Inflammatory macrophage treated with lipopolysaccharide for 1 hour (primary cell): Measurements from ENCODE around the gene MFGE8.

Source experiments
- DNase-seq, 2 donors: peaks; one replicate each; pipeline ENCODE4 v3.0.0-alpha.2; 2020 to 2022

MFGE8 gene

DNA sequence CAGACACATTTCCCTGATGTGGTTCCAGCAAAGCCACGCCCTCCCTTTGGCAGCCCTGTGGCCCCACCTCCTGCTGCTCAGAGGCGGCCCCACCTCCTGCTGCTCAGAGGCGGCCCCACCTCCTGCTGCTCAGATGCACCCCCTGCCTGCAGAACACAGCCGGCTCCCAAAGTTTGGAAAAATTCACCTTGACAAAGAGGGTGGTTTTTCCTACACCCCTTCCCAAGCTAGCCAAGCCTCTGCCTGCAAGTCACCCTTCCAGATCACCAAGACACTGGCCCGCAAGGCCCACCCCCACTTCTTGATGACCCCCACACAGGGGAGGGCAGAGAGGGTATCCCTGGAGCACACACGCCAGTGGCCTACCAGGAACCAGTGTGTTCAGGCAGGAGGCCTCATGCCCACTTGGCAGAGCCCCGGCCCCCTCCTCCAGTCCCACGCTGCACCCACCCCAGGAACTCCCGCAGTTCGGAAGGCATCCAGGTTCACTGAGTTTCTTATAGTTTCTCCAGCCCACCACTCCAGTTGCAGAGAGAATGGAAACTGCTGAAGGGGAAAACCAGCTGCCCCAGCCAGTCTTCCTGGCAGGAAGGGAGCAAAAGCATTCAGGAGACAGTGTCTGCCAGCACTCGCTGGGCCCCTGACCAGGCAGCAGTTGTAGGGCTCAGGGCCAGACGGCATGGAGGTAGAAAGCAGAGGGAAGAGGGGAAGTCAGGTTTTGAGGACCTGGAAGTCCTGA, 15.6 kb downstream of the MFGE8 start:
- peak; percentile 37 to 52 for DNase-seq

DNA sequence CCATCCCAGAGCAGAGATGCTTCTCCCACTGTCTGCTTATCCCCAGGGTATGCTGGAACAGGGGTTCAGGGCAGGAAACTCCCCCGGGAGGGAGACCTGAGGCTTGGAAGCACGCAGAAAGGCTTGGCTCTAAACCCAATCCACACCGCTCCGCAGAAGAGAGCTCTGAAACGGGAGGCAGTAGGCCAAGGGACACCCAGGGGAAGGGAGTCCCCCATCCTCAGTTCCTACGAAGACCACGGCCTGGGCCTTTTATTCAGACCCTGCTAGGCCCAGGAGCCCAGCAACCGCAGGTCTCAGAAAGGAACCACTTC, 16.1 kb downstream of the MFGE8 start:
- no peak for DNase-seq

GRCh38 chr15:88896333-88897033, 16.7 kb downstream of the MFGE8 start:
- no peak for DNase-seq

DNA sequence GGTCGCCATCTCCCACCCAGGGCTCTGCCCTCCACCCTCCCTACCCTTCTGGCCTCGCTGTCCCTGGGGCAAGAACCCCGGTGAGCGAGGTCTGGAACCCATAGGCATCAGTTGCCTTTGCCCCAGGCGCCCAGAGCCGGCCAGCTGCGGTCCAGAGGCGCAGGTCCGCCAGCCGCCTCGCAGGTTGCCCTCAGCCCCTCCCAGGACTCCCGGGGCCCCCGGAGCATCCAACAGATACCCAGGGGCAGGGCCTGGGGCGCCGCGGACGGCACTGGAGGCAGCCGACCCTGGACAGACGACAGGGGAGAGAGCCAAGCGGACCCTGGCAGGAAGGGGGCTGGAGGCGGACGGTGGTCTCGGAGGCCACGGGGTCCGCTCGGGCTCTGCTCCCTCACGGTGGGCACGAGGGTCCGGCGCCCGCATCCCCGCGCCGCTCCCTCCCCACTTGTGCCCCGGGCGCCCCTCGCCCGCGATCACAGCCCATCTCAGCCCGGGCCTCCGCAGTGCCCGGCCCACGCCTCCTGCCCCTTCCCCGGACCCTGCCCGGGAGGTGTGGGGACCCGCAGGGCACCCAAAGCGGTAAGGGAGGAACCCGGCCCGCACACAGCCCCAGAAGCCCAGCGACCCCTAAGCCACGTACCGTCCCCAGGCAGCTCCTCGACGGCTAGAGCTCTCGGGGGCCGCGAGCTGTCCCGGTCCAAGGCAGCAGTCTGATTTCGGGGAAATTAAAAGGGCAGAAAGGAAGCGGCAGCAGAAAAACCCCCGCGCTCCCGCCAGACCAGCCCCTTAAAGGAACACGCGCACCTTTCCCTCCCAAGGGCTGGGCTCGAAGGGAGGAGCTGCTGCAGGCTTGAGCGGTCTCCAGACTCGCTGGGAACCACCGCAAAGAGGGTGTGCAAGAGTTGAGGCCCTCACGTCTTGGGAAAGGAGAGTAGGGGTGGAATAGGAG, 18.1 kb downstream of the MFGE8 start, which contains the start of gene HAPLN3:
Gene HAPLN3 (minus strand): TSS at position 726 of the 949 bp plus-strand sequence. CDS start 8,246 bp downstream, outside the sequence.
- peak; percentile 18 to 22 for DNase-seq

- peak in 1 of 2 donors; percentile 25 for DNase-seq
Observed at GRCh38 chr15:88894348-88894818, 18.8 kb downstream of the MFGE8 start.

GRCh38 chr15:88891540-88892254, 21.5 kb downstream of the MFGE8 start:
- DNase-seq, result no peak

- DNase-seq, result no peak
Observed at GRCh38 chr15:88890495-88890894, 22.7 kb downstream of the MFGE8 start.

DNA sequence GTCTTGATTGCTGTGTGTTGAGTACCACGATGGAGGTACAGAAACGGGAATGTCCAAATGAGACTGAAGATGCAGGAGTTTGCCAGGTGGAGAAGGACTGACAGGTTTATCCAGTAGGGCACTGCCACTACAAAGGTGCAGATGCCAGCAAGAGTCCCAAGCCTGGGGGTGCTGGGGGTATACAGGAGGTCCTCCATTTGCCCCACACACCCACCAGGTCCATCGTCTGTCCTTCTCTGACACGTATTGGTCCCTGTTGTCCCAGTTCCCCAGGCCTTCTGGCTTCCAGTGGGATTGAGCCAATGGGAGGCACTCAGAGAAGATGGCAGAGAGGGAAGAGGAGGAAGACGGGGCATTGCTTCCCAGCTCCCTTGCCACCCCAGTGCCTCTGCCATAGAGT, 24.5 kb downstream of the MFGE8 start:
- no peak for DNase-seq

DNA sequence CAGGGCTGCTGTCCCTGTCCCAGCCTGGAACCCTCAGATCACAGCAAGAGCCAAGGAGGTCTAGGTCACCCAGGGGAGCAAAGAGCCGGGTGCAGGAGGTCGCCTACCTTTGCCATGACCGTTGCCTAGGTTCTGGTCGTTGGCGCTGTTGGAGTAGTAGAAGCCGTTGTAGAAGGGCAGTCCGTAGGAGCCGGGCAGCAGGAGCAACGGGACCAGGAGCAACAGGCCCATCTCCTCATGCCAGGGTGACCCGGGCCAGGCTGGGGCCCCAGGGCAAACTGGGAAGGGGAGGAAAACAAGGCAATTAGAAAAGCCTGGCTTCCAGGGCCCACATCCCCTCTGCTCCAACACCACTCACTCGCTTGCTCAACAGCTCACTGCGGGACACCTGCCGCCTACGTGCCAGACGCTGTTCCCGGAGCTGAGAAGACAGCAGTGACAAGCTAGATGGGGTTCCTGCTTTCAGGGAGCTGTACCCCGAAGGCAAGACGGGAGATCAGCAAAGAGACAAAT, 26.1 kb downstream of the MFGE8 start:
- no peak for DNase-seq

DNA sequence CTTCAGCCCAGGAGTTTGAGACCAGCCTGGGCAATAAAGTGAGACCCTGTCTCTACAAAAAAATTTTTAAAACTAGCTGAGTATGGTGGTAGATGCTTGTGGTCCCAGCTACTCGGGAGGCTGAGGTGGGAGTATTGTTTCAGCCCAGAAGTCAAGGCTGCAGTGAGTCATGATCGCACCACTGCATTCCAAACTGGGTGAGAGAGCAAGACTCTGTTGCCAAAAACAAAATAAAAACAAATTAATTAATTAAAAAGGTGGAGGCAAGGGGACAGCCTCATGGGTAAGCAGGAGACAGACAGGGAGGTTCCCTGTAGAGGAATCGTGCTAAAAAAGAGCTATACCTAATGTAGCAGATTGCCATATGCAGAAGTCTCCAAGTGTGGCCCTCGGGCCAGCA, 30.4 kb downstream of the MFGE8 start:
- no peak for DNase-seq

DNA sequence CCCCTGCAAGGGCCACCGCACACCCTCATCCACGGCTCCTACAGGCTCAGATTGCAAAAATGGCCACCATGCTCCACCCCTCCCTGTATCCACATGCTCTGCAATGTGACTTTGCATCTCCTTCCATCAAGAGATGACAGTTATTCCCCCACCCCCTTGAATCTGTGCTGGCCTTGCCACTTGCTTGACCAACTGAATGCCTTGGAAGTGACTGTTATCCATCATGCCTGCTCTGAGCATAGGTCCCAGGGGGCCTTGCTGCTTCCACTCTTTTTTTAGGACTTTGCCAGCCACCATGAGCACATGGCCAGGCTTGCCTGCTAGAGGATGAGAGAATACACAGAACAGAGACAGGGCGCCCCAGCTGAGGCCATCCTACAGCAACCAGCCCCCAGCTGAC, 31.4 kb downstream of the MFGE8 start:
- DNase-seq, result no peak

DNA sequence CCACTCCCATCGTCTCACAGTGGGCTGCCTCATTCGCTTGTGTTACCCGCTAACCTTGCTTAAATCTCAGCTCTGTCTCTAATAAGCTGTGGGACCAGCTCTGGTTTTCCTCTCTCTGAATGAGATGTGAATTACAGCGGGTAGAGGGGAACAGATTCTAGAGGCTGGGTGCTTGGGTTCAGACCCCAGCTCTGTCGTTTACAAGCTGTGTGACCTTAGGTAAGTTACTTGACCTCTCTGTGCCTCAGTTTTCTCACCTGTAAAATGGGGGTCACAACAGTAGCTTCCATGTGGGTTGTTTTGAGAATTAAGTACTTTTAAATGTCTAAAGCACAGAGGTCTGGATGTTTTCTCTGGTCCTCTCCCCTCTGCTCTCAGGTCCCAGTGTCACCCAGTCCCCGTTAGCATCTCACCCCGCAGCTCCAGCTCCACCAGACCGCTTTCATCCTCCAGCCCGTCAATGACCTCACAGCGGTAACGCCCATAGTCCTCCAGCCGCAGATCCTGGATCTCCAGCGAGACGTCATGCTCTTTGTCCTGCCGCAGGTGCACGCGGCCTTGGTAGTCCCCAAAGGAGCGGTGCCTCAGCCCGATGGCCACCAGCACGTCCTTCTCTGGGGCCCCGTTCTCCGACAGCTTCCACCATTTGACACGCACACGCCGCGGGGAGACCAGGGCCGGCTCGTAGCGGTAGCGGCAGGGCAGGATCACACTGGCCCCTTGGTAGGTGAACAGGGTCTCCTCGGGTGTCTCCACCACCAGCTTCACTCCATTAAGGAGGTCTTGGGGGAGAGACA, 32.0 kb downstream of the MFGE8 start:
- no peak for DNase-seq

DNA sequence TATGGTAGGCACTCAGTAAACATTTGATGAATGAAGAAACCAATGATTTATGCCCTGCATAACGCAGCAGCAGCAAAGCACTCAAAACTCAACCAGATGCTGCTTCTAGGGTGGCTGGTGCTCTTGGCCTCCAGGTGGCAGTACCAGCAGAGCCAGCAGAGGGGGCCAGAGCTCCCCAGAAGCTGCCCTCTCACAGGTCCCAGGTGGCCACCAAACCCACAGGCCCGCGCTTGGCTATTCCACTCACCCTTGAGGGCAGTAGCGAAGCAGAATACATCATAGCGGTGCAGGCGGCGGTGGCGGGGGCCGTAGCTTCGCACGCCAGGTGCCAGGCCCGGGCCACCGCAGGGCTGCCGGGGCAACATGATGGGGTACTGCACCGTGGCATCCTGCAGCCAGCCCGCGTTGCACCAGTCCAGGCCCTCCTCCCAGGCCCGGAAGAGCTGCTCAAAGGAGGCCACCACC, 34.4 kb downstream of the MFGE8 start:
- peak in 1 of 2 donors; percentile 23 for DNase-seq

DNA sequence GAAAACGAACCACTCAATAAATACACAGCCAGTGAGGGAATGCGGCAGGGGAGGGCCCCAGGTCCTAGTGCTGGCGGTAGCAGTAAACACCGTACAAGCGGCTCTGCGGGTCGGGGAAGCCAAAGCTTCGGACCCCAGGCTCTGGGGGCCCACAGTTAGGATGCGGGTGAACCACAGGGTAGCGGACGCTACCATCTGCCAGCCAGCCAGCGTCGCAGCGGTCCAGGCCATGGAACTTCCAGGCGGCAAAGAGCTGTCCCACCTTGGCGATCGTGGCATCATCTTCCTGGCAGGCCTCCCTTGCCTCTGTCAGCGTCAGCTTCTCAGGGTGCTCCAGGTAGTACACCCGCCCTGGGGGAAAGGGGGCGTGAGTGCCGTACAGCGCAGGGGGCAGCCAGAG, 35.3 kb downstream of the MFGE8 start:
- DNase-seq, result no peak

DNA sequence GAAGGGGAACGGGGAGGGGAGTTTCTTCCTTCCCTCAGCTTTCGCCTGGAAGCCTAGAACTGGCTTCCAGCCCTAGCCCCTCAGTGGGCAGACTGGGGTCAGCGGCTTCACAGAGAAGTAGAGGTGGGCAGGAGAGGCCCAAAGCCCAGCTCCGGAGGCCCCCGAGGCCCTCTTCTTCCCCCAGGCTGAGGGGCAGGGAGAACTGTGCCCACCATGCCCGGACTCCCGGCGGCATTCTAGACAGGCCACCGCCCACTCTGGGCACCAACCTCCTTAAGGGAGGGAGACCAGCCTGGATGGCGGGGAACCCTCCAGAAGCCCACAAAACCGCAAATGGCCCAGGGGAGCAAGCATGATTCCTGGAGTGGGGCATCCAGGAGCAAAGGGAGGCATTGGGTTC, 35.8 kb downstream of the MFGE8 start:
- DNase-seq, result no peak

- DNase-seq, result no peak
Observed at GRCh38 chr15:88876573-88876972, 36.6 kb downstream of the MFGE8 start.

DNA sequence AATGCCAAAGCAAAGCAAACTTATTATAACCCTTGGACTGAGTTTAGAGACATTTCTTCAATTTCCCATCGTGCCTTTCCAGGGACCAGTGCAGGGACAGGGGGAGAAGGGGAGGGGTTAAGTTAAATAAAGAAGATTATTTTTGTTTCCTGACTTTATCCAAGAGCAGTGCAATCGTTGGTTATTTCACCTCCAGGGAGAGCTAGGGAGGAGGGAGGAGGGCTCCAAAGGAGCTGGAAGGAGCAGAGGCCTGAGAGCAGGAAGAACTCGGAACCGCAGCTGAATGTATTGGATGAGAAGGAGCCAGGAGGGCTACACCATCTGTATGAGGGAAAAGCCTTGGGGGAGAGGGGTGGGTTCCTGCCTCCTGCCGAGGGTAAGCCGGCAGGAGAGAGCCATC, 38.5 kb downstream of the MFGE8 start:
- DNase-seq, result no peak

DNA sequence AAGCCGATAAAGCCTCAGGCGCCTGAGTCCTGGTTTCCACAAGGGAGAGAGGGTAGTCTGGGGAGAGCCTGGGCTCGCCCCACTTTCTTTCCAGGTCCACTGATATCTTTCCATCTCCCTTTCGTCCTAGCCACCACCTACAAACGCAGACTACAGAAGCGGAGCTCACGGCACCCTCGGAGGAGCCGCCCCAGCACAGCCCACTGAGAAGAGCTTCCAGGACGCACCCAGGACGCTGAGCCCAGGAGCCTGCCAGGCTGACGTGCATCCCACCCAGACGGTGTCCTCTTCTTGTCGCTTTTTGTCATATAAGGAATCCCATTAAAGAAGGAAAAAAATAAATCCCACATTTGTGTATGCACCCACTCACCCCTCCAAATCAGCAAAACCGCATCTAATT, 38.9 kb downstream of the MFGE8 start:
- DNase-seq, result no peak

GRCh38 chr15:88873786-88874185, 39.4 kb downstream of the MFGE8 start:
- DNase-seq, result no peak

DNA sequence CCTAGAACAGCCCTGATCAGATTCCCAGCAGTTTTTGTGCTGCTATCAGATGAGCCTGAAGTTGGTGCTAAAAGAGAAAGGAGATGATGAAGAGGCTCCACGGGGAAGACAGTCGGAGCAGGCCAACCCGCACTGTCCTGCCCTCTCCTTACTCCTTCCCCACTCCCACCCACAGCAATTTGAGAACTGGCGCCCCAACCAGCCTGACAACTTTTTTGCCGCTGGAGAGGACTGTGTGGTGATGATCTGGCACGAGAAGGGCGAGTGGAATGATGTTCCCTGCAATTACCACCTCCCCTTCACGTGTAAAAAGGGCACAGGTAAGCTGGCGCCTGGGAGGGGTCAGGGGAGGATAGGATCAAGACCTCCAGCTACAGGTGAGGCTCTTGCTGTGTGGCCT, 40.5 kb downstream of the MFGE8 start:
- DNase-seq, result no peak

DNA sequence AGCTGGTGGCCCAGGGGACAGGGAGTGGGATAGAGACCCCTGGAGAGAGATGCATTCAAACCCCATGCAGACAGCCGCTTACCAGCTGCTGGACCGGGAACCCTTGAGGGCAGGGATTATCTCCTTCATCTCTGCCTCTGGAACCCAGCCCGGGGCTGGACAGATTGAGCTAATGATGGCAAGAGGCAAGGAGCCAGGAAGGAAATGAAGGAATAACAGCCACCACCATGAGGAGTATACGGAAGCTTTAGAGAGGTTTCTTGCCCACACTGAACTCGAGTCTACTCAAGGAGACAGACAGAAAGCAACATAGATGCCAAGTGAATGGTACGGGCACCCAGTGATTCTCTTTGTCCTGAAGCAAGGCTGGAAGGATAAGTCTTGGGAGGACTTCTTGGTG, 41.1 kb downstream of the MFGE8 start:
- DNase-seq, result no peak
